ENCODE results near the gene PCK2. TPM values are rescaled to one million over a fixed set of nuclear protein-coding genes. Genes with fewer than 3 reads are reported as not detected.

PCK2 gene
- total and polyA plus RNA-seq, 2 of the 13 experiments (the other 11 are each of a cell fraction or from before 2014, with no cell fraction given) = 129 to 272 TPM

GRCh38 chr14:24081739-24082211 is 12.3 kb upstream of the PCK2 start (continued):
- no peak for TF ChIP-seq ZFYVE20 (CRISPR knock-in tag; IDR thresholded peaks at IDR 0.05; ENCODE audit: borderline replicate concordance, low read depth)
- no peak for TF ChIP-seq ZNF121 (CRISPR knock-in tag; IDR thresholded peaks at IDR 0.05)
- 0 out of 4 replicates have a peak, but pooled peaks of 1 of the 2 experiments have one; percentile 9 for TF ChIP-seq POLR2A (IDR thresholded peaks at IDR 0.05; ENCODE audit: insufficient read depth in 1 of 2, low read depth in 2 of 2, low read length in 2 of 2)
- TF ChIP-seq ZNF235 (CRISPR knock-in tag; IDR thresholded peaks at IDR 0.05; ENCODE audit: borderline replicate concordance) = 0 out of 2 replicates have a peak, but pooled peaks have one; percentile 1
- no peak for TF ChIP-seq ZNF124 (CRISPR knock-in tag; IDR thresholded peaks at IDR 0.05)
- TF ChIP-seq ZNF546 (CRISPR knock-in tag; conservative IDR thresholded peaks at IDR 0.05) = no peak

GRCh38 chr14:24082411-24083080 is 11.6 kb upstream of the PCK2 start:
- no TSS peak for BruUV-seq (replicated peaks)
- H3K79me2 ChIP-seq (ENCODE audit: insufficient read depth, low read length) = no peaks in the 10 kb centered on the region
- intact Hi-C loops (cut with micrococcal nuclease; ENCODE audit: unreplicated experiment) = no loop called here
- TF ChIP-seq NR1H2 (CRISPR knock-in tag; IDR thresholded peaks at IDR 0.05; ENCODE audit: borderline replicate concordance, low read depth) (no peak), HNRNPL (IDR thresholded peaks at IDR 0.05; ENCODE audit: low read depth, low read length) (no peak), DPF2 (CRISPR knock-in tag; IDR thresholded peaks at IDR 0.05; ENCODE audit: borderline replicate concordance, low read depth) (no peak), GPN1 (CRISPR knock-in tag; IDR thresholded peaks at IDR 0.05; ENCODE audit: borderline replicate concordance) (no peak), EED (CRISPR knock-in tag; IDR thresholded peaks at IDR 0.05) (peak; percentile 86; the same call in 1 of the 2 replicates), ETV6 (CRISPR knock-in tag; conservative IDR thresholded peaks at IDR 0.05) (no peak), PPARG (CRISPR knock-in tag; conservative IDR thresholded peaks at IDR 0.05) (no peak), FLYWCH1 (CRISPR knock-in tag; IDR thresholded peaks at IDR 0.05) (0 out of 2 replicates have a peak, but pooled peaks have one; percentile 4), ZNF225 (CRISPR knock-in tag; IDR thresholded peaks at IDR 0.05) (peak; percentile 13; the same call in 1 of the 2 replicates), ZNF44 (CRISPR knock-in tag; IDR thresholded peaks at IDR 0.05) (no peak), ZNF10 (CRISPR knock-in tag; IDR thresholded peaks at IDR 0.05; ENCODE audit: borderline replicate concordance, low read depth) (0 out of 2 replicates have a peak, but pooled peaks have one; percentile 32), HOXA7 (CRISPR knock-in tag; IDR thresholded peaks at IDR 0.05) (peak; percentile 20; the same call in 1 of the 2 replicates), MED8 (CRISPR knock-in tag; IDR thresholded peaks at IDR 0.05; ENCODE audit: insufficient replicate concordance) (no peak), GATA4 (IDR thresholded peaks at IDR 0.05; ENCODE audit: borderline replicate concordance, low read depth) (no peak), AGO2 (optimal IDR thresholded peaks at IDR 0.05; ENCODE audit: low read depth, low read length) (no peak), ZNF776 (CRISPR knock-in tag; IDR thresholded peaks at IDR 0.05) (0 out of 2 replicates have a peak, but pooled peaks have one; percentile 18), ZNF747 (CRISPR knock-in tag; IDR thresholded peaks at IDR 0.05; ENCODE audit: borderline replicate concordance) (0 out of 2 replicates have a peak, but pooled peaks have one; percentile 5), CBFB (CRISPR knock-in tag; IDR thresholded peaks at IDR 0.05) (no peak)

More at GRCh38 chr14:24082411-24083080, 11.6 kb upstream of the PCK2 start:
- H3K4me3 ChIP-seq (replicated peaks in 1 of 3; ENCODE audit: insufficient read depth in 1 of 3, low read depth in 2 of 3, low read length in 3 of 3) = no peak overlapping the region
- H3K36me3 ChIP-seq (replicated peaks in 1 of 2; ENCODE audit: control insufficient read depth in 1 of 2, insufficient read depth in 2 of 2, low read length in 2 of 2) = no peaks in the 10 kb centered on the region
- no peak overlapping the region for H2AFZ ChIP-seq (ENCODE audit: low read length)
- no peaks in the 10 kb centered on the region for H3K9me3 ChIP-seq (ENCODE audit: low read length)
- peaks cover 26% of the 10 kb centered on the region for H3K4me1 ChIP-seq (ENCODE audit: insufficient read depth, low read length)
- H3K27ac ChIP-seq (ENCODE audit: extremely low read length, insufficient read depth, low read length) = no peak overlapping the region
- H3K4me2 ChIP-seq (ENCODE audit: low read depth, low read length) = no peak overlapping the region
- ChIA-PET CTCF (ENCODE audit: low intra/inter-chr PET ratio, low total read pairs) (interaction anchor here (1.3 kb wide), 1 partner anchor 8 kb away, joined by 3 read pairs; no protein-coding TSS in a partner anchor), POLR2A (interaction anchor here (1.0 to 4.9 kb wide), 13 partner anchors 8 to 189 kb away, joined by 3 to 131 read pairs (median 11); partner anchors contain the start of genes CARMIL3, CHMP4A, DCAF11 and NRL)
- no peak for FAIRE-seq
- ATAC-seq = peak; percentile 4; the same call in 2 of the 3 replicates
- peaks cover 19 to 79% of the 10 kb centered on the region in 2 experiments for H3K27me3 ChIP-seq (ENCODE audit: control insufficient read depth in 1 of 2, insufficient read depth in 2 of 2, low read length in 2 of 2)
- WGBS (ENCODE audit: low lambda C conversion rate) = 67% methylated on average over 5 of the region's 5 CpGs
- no peaks in the 10 kb centered on the region for H4K20me1 ChIP-seq (ENCODE audit: insufficient read depth, low read length)
- H3K9ac ChIP-seq (ENCODE audit: insufficient read depth, low read depth, low read length) = no peak overlapping the region
- in situ Hi-C loops (cut with HindIII; ENCODE audit: extremely low pct_ligation_motif_present, low pct_unique_long_range_greater_than_20kb) = no loop called here
- no peak for DNase-seq (ENCODE audit: low spot score)
